ENCODE results near the gene NTM.

The NTM gene

GRCh38 chr11:131868629-131869507, 498.5 kb downstream of the NTM start:
- in situ Hi-C loops (cut with HindIII; ENCODE audit: low sequenced_read_pairs) = no loop called here

GRCh38 chr11:131870305-131870704, 499.9 kb downstream of the NTM start:
- in situ Hi-C loops (cut with HindIII; ENCODE audit: low sequenced_read_pairs) = no loop called here

- in situ Hi-C loops (cut with HindIII; ENCODE audit: low sequenced_read_pairs) = no loop called here
Measured at GRCh38 chr11:131871006-131871405, 500.6 kb downstream of the NTM start.

GRCh38 chr11:131874070-131874469, 503.7 kb downstream of the NTM start:
- in situ Hi-C loops (cut with HindIII; ENCODE audit: low sequenced_read_pairs) = no loop called here

- in situ Hi-C loops (cut with HindIII; ENCODE audit: low sequenced_read_pairs) = no loop called here
Measured at GRCh38 chr11:131875611-131876010, 505.2 kb downstream of the NTM start.

- in situ Hi-C loops (cut with HindIII; ENCODE audit: low sequenced_read_pairs) = no loop called here
Measured at GRCh38 chr11:131877246-131877942, 507.0 kb downstream of the NTM start.

- in situ Hi-C loops (cut with HindIII; ENCODE audit: low sequenced_read_pairs) = no loop called here
Measured at GRCh38 chr11:131880316-131880715, 509.9 kb downstream of the NTM start.

GRCh38 chr11:131880976-131881375, 510.6 kb downstream of the NTM start:
- in situ Hi-C loops (cut with HindIII; ENCODE audit: low sequenced_read_pairs) = no loop called here

GRCh38 chr11:131883332-131883731, 512.9 kb downstream of the NTM start:
- in situ Hi-C loops (cut with HindIII; ENCODE audit: low sequenced_read_pairs) = no loop called here

- in situ Hi-C loops (cut with HindIII; ENCODE audit: low sequenced_read_pairs) = no loop called here
Measured at GRCh38 chr11:131884461-131885073, 514.2 kb downstream of the NTM start.

- in situ Hi-C loops (cut with HindIII; ENCODE audit: low sequenced_read_pairs) = no loop called here
Measured at GRCh38 chr11:131885431-131885830, 515.0 kb downstream of the NTM start.

- in situ Hi-C loops (cut with HindIII; ENCODE audit: low sequenced_read_pairs) = no loop called here
Measured at GRCh38 chr11:131886201-131886600, 515.8 kb downstream of the NTM start.

GRCh38 chr11:131888230-131888855, 517.9 kb downstream of the NTM start:
- in situ Hi-C loops (cut with HindIII; ENCODE audit: low sequenced_read_pairs) = no loop called here

- in situ Hi-C loops (cut with HindIII; ENCODE audit: low sequenced_read_pairs) = no loop called here
Measured at GRCh38 chr11:131889146-131889577, 518.7 kb downstream of the NTM start.

- in situ Hi-C loops (cut with HindIII; ENCODE audit: low sequenced_read_pairs) = no loop called here
Measured at GRCh38 chr11:131889760-131890581, 519.6 kb downstream of the NTM start.

- in situ Hi-C loops (cut with HindIII; ENCODE audit: low sequenced_read_pairs) = no loop called here
Measured at GRCh38 chr11:131893103-131893890, 522.9 kb downstream of the NTM start.

GRCh38 chr11:131893988-131894387, 523.6 kb downstream of the NTM start:
- in situ Hi-C loops (cut with HindIII; ENCODE audit: low sequenced_read_pairs) = no loop called here

GRCh38 chr11:131894615-131895544, 524.5 kb downstream of the NTM start:
- in situ Hi-C loops (cut with HindIII; ENCODE audit: low sequenced_read_pairs) = no loop called here
